ENCODE data around the gene PWWP2B.

PWWP2B gene

GRCh38 chr10:132397036-132397541 lies at the start of gene PWWP2B:
Gene PWWP2B, plus strand, starts transcription at chr10:132397200. Its CDS starts 27 bp downstream, at chr10:132397227.
- peaks cover 18% of the 10 kb centered on the region for H3K4me1 Mint-ChIP-seq
- H3K27me3 Mint-ChIP-seq (ENCODE audit: low read depth, poor library complexity) = peaks cover 17% of the 10 kb centered on the region
- peak within 1 kb of the TSS; percentile 25 for H3K27ac Mint-ChIP-seq
- peak within 1 kb of the TSS; percentile 83 for H3K4me3 Mint-ChIP-seq
- no peak for TF ChIP-seq CTCF (IDR thresholded peaks at IDR 0.05)
- peak; percentile 71 for DNase-seq
- H3K9me3 Mint-ChIP-seq = peaks cover 5% of the 10 kb centered on the region
- no peaks in the 10 kb centered on the region for H3K36me3 Mint-ChIP-seq (ENCODE audit: low read depth)

- Mint-ChIP-seq H3K27ac (peak overlapping the region; percentile 94), H3K4me1 (peaks cover 20% of the 10 kb centered on the region), H3K4me3 (no peak overlapping the region), H3K9me3 (peaks cover 3% of the 10 kb centered on the region), H3K27me3 (ENCODE audit: low read depth, poor library complexity) (peaks cover 5% of the 10 kb centered on the region), H3K36me3 (ENCODE audit: low read depth) (peaks cover 53% of the 10 kb centered on the region)
- DNase-seq = no peak
- no peak for TF ChIP-seq CTCF (IDR thresholded peaks at IDR 0.05)
Observed at GRCh38 chr10:132347211-132347930, 49.6 kb upstream of the PWWP2B start.

- Mint-ChIP-seq H3K4me3 (no peak overlapping the region), H3K36me3 (ENCODE audit: low read depth) (peaks cover 49% of the 10 kb centered on the region), H3K27ac (peak overlapping the region; percentile 27), H3K9me3 (no peaks in the 10 kb centered on the region), H3K27me3 (ENCODE audit: low read depth, poor library complexity) (peaks cover 5% of the 10 kb centered on the region), H3K4me1 (peaks cover 20% of the 10 kb centered on the region)
- DNase-seq = no peak
- TF ChIP-seq CTCF (IDR thresholded peaks at IDR 0.05) = no peak
Observed at GRCh38 chr10:132347931-132348267, 49.1 kb upstream of the PWWP2B start.

GRCh38 chr10:132349766-132350165 lies 47.2 kb upstream of the PWWP2B start:
- Mint-ChIP-seq H3K4me1 (peaks cover 20% of the 10 kb centered on the region), H3K36me3 (ENCODE audit: low read depth) (peaks cover 33% of the 10 kb centered on the region), H3K27ac (no peak overlapping the region), H3K27me3 (ENCODE audit: low read depth, poor library complexity) (peaks cover 5% of the 10 kb centered on the region), H3K4me3 (no peak overlapping the region), H3K9me3 (no peaks in the 10 kb centered on the region)
- no peak for TF ChIP-seq CTCF (IDR thresholded peaks at IDR 0.05)
- DNase-seq = no peak

- H3K27me3 Mint-ChIP-seq (ENCODE audit: low read depth, poor library complexity) = peaks cover 5% of the 10 kb centered on the region
- H3K4me1 Mint-ChIP-seq = peaks cover 20% of the 10 kb centered on the region
- TF ChIP-seq CTCF (IDR thresholded peaks at IDR 0.05) = no peak
- no peaks in the 10 kb centered on the region for H3K9me3 Mint-ChIP-seq
- DNase-seq = no peak
- no peak overlapping the region for H3K27ac Mint-ChIP-seq
- no peak overlapping the region for H3K4me3 Mint-ChIP-seq
- peaks cover 28% of the 10 kb centered on the region for H3K36me3 Mint-ChIP-seq (ENCODE audit: low read depth)
Observed at GRCh38 chr10:132350391-132350790, 46.6 kb upstream of the PWWP2B start.

GRCh38 chr10:132350946-132351345 lies 46.1 kb upstream of the PWWP2B start:
- H3K4me3 Mint-ChIP-seq = no peak overlapping the region
- no peak for DNase-seq
- no peak overlapping the region for H3K27ac Mint-ChIP-seq
- peaks cover 8% of the 10 kb centered on the region for H3K27me3 Mint-ChIP-seq (ENCODE audit: low read depth, poor library complexity)
- H3K9me3 Mint-ChIP-seq = no peaks in the 10 kb centered on the region
- H3K36me3 Mint-ChIP-seq (ENCODE audit: low read depth) = peaks cover 23% of the 10 kb centered on the region
- H3K4me1 Mint-ChIP-seq = peaks cover 20% of the 10 kb centered on the region
- no peak for TF ChIP-seq CTCF (IDR thresholded peaks at IDR 0.05)

All from nephron progenitor cell (in vitro differentiated cells).